GM18861 (cell line): ENCODE measurements around the gene SEMA4F.

ENCODE experiments used
- ATAC-seq: cut with Tn5 transposase; IDR thresholded peaks from one replicate; pipeline ENCODE4 v1.9.1; 2021; ENCODE audit not compliant: unreplicated experiment

Gene SEMA4F

DNA sequence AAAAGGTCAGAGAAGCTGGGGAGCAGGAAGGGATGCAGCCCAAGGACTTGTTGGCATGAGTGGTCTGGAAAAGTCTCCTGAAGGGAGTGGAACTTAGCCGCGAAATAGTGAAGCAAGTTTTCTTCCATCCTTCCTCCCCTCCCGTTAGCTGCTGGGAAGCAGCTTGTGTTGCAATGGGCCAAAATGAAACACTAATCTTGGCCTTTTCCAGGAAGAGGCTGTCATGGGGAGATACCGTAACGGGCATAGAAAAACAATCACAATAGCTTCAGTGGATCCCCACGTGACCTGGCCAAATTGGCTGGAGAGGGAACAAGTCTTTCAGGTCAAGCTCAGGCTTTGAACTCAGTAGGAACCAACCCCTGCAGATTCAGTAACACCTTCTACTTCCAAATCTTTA is 49.3 kb downstream of the SEMA4F start:
- ATAC-seq: no peak

DNA sequence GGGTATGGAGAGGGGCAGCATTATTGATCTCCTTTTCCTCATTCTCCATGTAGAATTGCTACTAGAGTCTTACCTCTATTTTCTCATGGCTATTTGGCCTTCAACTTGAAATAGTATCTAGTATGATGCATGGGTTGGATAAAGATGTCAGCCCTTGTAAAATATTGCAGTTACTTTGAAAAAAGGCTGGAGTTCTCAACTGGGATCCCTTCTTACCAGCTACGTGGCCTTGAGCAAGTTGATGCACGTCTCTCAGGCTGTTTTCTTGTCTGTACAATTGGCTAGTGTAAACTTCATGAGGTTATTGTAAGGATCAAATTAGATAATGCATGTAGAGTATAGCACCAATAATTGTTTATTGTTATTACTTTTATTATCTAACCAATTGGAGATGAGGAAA is 50.2 kb downstream of the SEMA4F start:
- ATAC-seq: no peak

DNA sequence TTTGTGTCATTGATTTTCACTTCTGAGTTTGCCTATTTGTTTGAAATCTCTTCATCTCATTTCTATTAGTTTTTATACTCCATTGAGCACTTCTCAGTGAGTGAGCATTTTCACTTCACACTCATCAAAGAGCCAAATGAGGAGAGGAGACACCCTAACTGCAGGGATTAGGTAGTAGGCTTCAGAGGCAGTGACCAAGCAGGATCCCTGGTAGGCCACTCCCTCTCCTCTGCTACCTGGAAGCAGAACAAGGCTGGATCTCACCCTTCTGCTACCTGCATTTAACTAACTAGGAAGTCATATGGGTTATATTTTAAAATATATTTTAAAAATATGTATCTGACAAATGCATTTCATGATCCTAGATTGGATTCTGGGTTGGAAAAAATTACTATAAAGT is 52.7 kb downstream of the SEMA4F start:
- no peak for ATAC-seq

DNA sequence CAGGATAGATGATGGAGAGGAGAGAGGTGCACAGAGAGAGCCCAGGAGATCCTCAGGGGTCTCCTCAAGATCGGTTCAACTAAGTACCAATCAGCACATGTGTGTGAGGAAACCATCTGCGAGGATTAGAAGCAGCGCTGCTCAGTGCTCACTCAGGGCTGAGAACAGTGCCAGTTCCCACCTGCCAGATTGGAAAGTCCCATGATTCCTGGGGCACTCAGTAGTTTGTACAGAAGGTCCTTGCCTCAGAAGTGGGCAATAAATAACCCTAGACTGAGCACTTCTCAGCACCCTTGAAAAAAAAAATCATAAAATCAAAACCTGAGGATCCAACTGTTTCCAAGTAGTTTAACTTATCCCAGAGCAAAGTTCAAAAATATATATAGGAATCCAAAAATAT is 53.8 kb downstream of the SEMA4F start:
- ATAC-seq: no peak

DNA sequence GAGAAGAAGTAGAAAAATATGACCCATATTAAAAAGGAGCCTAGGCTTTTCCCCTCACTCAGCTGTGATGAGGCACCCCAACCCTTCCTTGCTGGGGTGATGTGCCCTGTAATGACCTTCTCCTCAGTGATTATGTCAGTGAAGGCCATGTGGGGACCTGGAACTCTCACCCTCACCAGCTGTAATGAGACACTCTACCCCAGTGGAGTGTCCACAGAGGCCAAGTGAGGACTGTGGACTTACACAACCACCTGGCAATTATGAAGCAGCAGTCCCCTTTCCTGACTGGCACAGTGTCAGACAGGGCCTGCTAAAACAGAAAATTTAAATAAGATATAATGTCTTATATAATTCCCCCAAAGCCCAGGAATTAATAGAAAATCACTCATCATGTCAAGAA is 54.2 kb downstream of the SEMA4F start:
- no peak for ATAC-seq

DNA sequence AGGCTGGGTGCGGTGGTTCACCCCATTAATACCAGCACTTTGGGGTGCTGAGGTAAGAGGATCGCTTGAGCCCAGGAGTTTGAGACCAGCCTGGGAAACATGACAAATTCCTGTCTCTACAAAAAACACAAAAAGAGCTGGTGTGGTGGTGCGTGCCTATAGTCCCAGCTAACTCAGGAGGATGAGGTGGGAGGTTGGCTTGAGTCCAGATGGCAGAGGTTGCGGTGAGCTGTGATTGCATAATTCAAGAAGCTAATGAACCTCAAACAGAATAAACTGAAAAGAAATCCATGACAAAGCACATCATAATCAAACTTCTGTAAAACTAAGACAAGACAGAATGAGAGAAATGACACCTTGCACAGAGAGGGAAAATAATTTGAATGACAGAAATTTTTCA is 54.8 kb downstream of the SEMA4F start:
- ATAC-seq: no peak

DNA sequence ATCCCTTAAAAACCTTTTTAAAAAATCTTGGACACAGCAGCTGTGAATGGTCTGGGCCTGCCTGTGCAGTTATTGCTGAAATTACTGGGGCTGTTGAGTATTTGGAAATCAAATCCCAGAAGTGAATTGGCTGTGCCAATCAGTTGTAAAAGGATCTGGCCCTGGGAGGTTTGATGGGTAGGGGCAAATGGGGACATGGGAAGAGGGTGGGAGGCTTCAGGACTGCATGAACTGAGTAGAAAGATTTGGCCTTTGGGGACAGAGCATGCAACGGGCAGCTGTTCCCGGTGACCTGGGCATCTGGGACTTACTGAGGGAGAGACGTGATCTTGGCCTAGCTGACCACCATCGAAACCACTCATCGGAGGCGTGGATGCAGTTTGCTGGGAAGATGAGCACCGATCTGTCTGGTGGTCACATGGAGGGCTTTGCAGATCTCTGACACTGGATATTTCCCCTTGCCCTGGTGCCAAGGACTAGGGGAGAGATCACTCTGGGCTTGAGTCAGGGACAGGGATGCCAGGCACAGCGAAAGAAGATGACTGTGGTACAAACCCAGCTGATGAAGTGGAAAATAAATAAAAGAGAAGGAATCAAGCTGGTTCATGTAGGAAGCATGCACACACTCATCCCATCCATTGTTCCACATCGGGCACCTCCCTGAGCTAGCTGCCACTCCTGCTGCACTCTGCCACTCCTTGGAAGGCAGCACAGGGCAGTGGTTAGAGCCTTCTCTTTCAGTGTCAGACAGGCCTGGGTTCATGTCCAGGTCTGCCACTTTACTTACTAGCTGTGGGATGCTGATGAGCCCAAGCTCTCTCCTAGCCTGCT is 58.4 kb downstream of the SEMA4F start:
- ATAC-seq: no peak

DNA sequence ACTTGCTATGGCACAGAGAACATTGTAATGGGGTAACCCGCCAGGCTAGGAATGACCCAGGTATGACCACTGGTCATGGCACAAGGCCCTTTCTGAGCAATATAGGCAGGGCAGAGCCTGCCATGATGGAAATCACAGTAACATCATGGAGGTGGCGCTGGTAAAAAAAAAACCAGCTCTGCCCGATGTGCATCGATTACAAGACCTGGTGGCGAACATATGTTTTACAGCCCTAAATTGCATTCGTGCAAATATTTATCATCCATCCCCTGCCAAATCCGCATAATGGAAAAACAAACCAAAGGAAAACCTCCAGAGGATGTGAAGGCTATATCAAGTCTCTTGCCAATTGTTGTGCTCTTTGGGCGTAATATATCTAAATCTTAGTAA is 60.6 kb downstream of the SEMA4F start:
- no peak for ATAC-seq

DNA sequence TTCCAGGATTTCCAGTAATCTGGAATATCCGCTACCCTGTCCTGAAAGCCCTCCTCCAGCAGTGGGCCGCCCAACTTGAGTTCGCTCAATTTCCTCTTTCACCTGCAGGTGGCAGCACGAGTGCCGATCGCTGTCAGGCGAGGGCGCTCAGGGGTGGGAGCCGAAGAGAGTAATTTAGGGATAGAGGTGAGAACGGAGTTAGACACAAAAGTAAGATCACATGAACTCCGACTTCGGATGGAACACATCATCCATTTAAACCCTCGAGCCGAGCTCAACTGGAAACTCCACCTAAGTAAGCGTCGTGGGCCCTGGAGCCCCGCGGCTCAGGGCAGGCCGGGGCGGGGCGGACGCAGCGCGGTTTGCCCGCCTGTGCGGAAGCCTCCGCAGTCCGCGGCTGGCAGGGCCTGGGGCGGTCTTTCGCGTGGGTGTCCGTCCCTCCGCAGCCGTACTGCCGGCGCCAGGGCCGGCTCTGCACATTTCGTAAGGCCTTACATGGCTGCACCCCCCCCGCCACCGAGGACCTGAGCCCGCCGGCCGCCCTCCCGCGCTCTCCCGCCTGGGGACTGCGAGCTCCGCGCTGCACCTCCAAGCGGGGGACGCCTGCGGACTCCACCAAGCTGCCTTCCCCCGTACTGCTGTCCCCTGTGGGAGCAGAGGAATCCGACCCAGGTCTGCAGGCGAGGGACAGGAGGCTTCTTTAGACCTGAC is 61.2 kb downstream of the SEMA4F start:
- ATAC-seq: peak; percentile 83

DNA sequence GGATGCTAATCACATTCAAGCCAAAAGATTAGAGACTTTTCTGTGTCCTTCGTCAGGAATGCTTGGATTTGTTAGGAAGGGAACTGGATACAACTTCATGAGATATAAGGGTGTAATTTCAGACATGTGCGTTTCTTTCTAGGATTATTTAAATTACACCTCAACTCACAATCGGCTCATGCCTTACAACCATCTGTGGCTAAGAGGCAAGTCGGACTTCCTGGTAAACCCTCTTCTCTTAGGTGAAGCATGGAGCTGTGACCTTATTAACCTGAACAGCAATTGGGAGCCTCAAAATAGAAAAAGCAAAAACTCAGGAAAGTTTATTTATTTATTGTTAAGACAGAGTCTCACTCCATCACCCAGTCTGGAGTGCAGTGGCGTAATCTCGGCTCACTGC is 61.8 kb downstream of the SEMA4F start:
- no peak for ATAC-seq

DNA sequence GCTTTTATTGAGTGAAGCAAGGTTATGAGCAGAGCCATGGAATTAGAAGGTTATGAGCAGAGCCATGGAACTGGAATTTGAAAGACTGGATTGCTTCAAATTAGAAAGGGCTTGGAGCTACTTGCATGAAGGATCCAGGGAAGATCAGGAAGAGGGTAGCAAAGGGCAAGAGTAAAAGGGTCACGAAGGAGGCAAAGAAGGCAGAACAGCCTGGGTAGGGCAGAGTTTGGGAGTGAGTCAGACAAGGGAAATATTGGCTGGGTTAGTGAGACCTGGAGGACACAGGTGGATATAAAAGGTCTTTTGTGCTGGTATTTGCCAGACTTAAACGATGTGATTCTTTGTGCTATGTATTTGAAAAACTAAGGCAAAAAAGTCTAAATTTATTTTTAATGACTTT is 65.0 kb downstream of the SEMA4F start:
- no peak for ATAC-seq

DNA sequence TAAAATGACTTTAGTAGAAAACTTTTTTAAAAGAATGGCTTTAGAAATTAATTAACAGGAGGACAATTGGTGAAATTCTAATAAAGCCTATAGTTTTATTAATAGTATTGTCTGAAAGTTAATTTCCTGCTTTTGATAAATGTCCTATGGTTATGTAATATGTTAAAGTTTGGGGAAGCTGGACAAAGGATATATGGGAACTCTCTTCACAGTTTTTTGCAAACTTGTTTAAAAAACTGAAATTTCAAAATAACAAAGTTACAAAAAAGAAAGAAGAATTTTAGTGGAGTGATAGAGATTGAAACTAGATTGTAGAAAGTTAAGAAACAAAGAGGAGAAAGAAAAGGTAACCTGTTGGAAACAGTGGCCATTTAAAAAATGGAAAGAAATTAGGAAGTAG is 67.3 kb downstream of the SEMA4F start:
- no peak for ATAC-seq

DNA sequence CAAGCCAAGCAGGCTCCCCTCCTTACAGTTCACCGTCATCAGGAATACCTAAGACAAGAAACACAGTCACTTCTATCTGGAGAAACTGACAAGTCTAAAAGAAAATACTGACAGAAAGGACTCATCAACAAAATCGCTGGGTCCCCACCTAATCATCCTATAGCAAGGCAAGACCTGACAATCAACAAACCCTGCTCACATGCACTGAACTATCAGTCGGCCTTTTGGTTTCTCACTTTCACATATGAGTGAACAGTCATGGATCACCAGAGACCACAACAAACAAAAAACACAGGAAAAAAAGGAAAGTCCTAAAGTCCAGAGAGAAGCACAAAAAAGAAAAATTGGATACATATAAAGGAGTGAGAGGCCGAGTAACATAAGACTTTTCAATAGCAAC is 70.4 kb downstream of the SEMA4F start:
- ATAC-seq: no peak

DNA sequence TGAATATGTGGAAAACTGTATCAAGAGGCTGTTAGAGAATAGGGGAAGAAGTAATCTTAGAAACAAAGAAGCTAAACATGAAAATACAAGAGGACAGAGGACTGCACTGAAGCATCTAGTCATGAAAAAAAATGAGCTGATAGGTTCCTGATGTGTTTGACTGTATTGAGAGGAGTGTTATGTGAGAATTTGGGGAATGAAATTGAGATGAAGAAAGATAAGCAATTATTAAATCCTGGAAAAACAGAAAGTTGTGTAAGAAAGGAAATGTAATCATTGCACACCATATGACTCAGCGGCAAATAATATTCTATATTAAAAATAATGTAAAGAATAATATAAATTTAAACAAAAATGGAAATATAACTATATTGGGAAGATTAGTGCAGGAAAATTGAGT is 71.2 kb downstream of the SEMA4F start:
- no peak for ATAC-seq

DNA sequence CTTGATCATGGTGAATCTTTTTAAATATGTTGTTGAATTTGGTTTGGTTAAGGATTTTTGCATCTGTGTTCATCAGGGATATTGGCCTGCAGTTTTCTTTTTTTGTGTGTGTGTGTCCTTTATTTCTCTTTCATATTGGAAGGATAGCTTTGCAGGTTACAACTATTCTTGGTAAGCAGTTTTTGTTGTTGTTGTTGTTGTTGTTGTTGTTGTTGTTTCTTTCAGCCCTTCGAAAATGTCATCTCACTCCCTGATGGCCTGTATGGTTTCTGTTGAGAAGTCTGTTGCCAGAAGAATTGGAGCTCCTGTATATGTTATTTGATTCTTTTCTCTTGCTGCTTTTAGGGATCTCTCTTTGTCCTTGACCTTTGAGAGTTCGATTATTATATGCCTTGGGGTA is 74.8 kb downstream of the SEMA4F start:
- no peak for ATAC-seq

DNA sequence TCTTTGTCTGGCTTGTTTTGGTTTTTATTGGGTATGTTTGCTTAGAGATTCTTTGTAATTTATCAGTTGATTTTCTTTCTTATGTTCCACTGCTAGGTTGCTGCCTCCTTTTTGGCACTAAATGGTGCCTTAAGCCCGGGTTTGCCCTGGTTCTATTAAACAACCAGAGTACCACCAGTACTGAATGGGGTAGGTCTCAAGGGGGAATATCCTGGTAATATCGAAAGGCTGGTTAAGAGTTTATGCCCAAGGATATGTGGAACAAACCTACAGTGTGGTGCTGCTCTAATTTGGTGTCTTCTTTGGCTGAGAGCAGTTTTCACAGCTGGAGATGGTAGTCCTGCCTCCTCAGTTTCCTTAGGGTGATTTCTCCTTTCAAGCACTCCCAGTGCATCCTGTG is 76.5 kb downstream of the SEMA4F start:
- no peak for ATAC-seq
